GM18858 (cell line): ENCODE measurements around the gene AGRN.
"Not testable (repeated sequence)": the region's sequence is repeated elsewhere in the genome, so short reads cannot be mapped to it uniquely, and the experiment has no call there.

Experiments
- ATAC-seq: cut with Tn5 transposase; IDR thresholded peaks from one replicate; pipeline ENCODE4 v1.9.1; 2021; ENCODE audit not compliant: unreplicated experiment

The AGRN gene

GRCh38 chr1:1020000-1020404 lies at the start of gene AGRN:
TSS of gene AGRN (plus strand) at chr1:1020120. CDS start at chr1:1020173, 53 bp downstream.
- ATAC-seq = peak; percentile 25

- ATAC-seq = no peak
Measured at GRCh38 chr1:970242-970972, 49.5 kb upstream of the AGRN start.

GRCh38 chr1:970973-971730 lies 48.8 kb upstream of the AGRN start:
- no peak for ATAC-seq

GRCh38 chr1:971751-972506 lies 48.0 kb upstream of the AGRN start:
- no peak for ATAC-seq

GRCh38 chr1:972726-973458 lies 47.0 kb upstream of the AGRN start:
- no peak for ATAC-seq

- no peak for ATAC-seq
Measured at GRCh38 chr1:973459-974292, 46.2 kb upstream of the AGRN start.

GRCh38 chr1:974293-974640 lies 45.7 kb upstream of the AGRN start:
- ATAC-seq = no peak

GRCh38 chr1:974687-975328 lies 45.1 kb upstream of the AGRN start:
- no peak for ATAC-seq

- ATAC-seq = no peak
Measured at GRCh38 chr1:975365-975764, 44.6 kb upstream of the AGRN start.

- ATAC-seq = no peak
Measured at GRCh38 chr1:975896-976683, 43.8 kb upstream of the AGRN start.

- ATAC-seq = not testable (repeated sequence)
Measured at GRCh38 chr1:976791-977190, 43.1 kb upstream of the AGRN start.

GRCh38 chr1:978069-978834 lies 41.7 kb upstream of the AGRN start:
- ATAC-seq = no peak

GRCh38 chr1:978835-979743 lies 40.8 kb upstream of the AGRN start:
- ATAC-seq = no peak

GRCh38 chr1:979744-980072 lies 40.2 kb upstream of the AGRN start:
- ATAC-seq = no peak

GRCh38 chr1:980137-980571 lies 39.8 kb upstream of the AGRN start:
- ATAC-seq = no peak

- no peak for ATAC-seq
Measured at GRCh38 chr1:980602-981395, 39.1 kb upstream of the AGRN start.
